Measurements from ENCODE around the gene NHEJ1.

The NHEJ1 gene

GRCh38 chr2:219094171-219094570 lies 66.4 kb downstream of the NHEJ1 start:
- no peak for DNase-seq

GRCh38 chr2:219090436-219091299 lies 69.9 kb downstream of the NHEJ1 start:
- no peak for DNase-seq

- no peak for DNase-seq
These were observed 71.3 kb downstream of the NHEJ1 start for GRCh38 chr2:219089330-219089729.

- no peak for DNase-seq
These were observed 72.8 kb downstream of the NHEJ1 start for GRCh38 chr2:219087848-219088247.

- DNase-seq, result no peak
These were observed 73.3 kb downstream of the NHEJ1 start for GRCh38 chr2:219087361-219087760.

- DNase-seq, result no peak
These were observed 74.4 kb downstream of the NHEJ1 start for GRCh38 chr2:219086196-219086595.

- DNase-seq, result no peak
These were observed 75.8 kb downstream of the NHEJ1 start for GRCh38 chr2:219084791-219085190.

GRCh38 chr2:219082332-219082958 lies 78.2 kb downstream of the NHEJ1 start:
- peak in 1 of 58 donors; percentile 4 for DNase-seq

- DNase-seq, result no peak
These were observed 78.8 kb downstream of the NHEJ1 start for GRCh38 chr2:219081701-219082331.

GRCh38 chr2:219081096-219081495 lies 79.5 kb downstream of the NHEJ1 start:
- DNase-seq, result no peak

- no peak for DNase-seq
These were observed 81.2 kb downstream of the NHEJ1 start for GRCh38 chr2:219079417-219079816.

- DNase-seq, result no peak
These were observed 81.7 kb downstream of the NHEJ1 start for GRCh38 chr2:219078951-219079350.

- no peak for DNase-seq
These were observed 82.5 kb downstream of the NHEJ1 start for GRCh38 chr2:219078126-219078525.

- DNase-seq, result no peak
These were observed 84.4 kb downstream of the NHEJ1 start for GRCh38 chr2:219076253-219076652.

- peak in 2 of 58 donors; percentile 1 to 6 for DNase-seq
These were observed 87.0 kb downstream of the NHEJ1 start for GRCh38 chr2:219073413-219074129.

- no peak for DNase-seq
These were observed 87.8 kb downstream of the NHEJ1 start for GRCh38 chr2:219072741-219073250.

GRCh38 chr2:219071131-219071816 lies 89.3 kb downstream of the NHEJ1 start:
- no peak for DNase-seq

- DNase-seq, result no peak
These were observed 95.1 kb downstream of the NHEJ1 start for GRCh38 chr2:219065484-219065883.

- DNase-seq, result no peak
These were observed 98.5 kb downstream of the NHEJ1 start for GRCh38 chr2:219062081-219062480.

Measured in anterior cingulate cortex (tissue), 58 donors.